CD4-positive, alpha-beta T cell treated with Interleukin-2 at 100 ng/mL for 4 hours (primary cell): Measurements from ENCODE around the gene MTCL1.

ENCODE experiments used
- DNase-seq: peaks from one replicate; pipeline ENCODE4 v3.0.0-alpha.2; 2020; ENCODE audit warnings: low spot score

The MTCL1 gene

GRCh38 chr18:8835521-8835953 is 130.2 kb downstream of the MTCL1 start:
- DNase-seq = no peak

GRCh38 chr18:8839281-8839680 is 133.9 kb downstream of the MTCL1 start:
- no peak for DNase-seq

GRCh38 chr18:8841781-8842485 is 136.6 kb downstream of the MTCL1 start:
- DNase-seq = no peak

- DNase-seq = no peak
Measured at GRCh38 chr18:8842506-8842905, 137.2 kb downstream of the MTCL1 start.

GRCh38 chr18:8843005-8843404 is 137.6 kb downstream of the MTCL1 start:
- no peak for DNase-seq

- no peak for DNase-seq
Measured at GRCh38 chr18:8844721-8845148, 139.4 kb downstream of the MTCL1 start.

GRCh38 chr18:8845506-8845905 is 140.2 kb downstream of the MTCL1 start:
- no peak for DNase-seq

GRCh38 chr18:8847066-8847755 is 141.9 kb downstream of the MTCL1 start:
- DNase-seq = no peak

GRCh38 chr18:8847900-8848299 is 142.5 kb downstream of the MTCL1 start:
- no peak for DNase-seq

GRCh38 chr18:8848541-8848940 is 143.2 kb downstream of the MTCL1 start:
- DNase-seq = no peak

- DNase-seq = no peak
Measured at GRCh38 chr18:8849696-8850095, 144.3 kb downstream of the MTCL1 start.

GRCh38 chr18:8851659-8852058 is 146.3 kb downstream of the MTCL1 start:
- DNase-seq = no peak

GRCh38 chr18:8854550-8854949 is 149.2 kb downstream of the MTCL1 start:
- DNase-seq = no peak

GRCh38 chr18:8854962-8855361 is 149.6 kb downstream of the MTCL1 start:
- DNase-seq = no peak

- no peak for DNase-seq
Measured at GRCh38 chr18:8856212-8856611, 150.9 kb downstream of the MTCL1 start.

- no peak for DNase-seq
Measured at GRCh38 chr18:8856769-8857393, 151.5 kb downstream of the MTCL1 start.

GRCh38 chr18:8857806-8858205 is 152.4 kb downstream of the MTCL1 start:
- no peak for DNase-seq

GRCh38 chr18:8858888-8859511 is 153.6 kb downstream of the MTCL1 start:
- DNase-seq = no peak

- no peak for DNase-seq
Measured at GRCh38 chr18:8860845-8861642, 155.7 kb downstream of the MTCL1 start.

GRCh38 chr18:8863427-8863826 is 158.1 kb downstream of the MTCL1 start:
- DNase-seq = no peak

GRCh38 chr18:8865934-8866333 is 160.6 kb downstream of the MTCL1 start:
- no peak for DNase-seq

GRCh38 chr18:8866679-8867078 is 161.3 kb downstream of the MTCL1 start:
- no peak for DNase-seq
